ENCODE data around the gene HBEGF. TPM values are rescaled to one million over a fixed set of nuclear protein-coding genes. Genes with fewer than 3 reads are reported as not detected.
A peak's percentile ranks its signal among the peaks of the same experiment; 100 is the strongest.

The HBEGF gene
- total RNA-seq, 1 donor from 2014 or later = 257 TPM

GRCh38 chr5:140331638-140332037, 14.8 kb downstream of the HBEGF start:
- Mint-ChIP-seq H3K36me3 (ENCODE audit: low read depth, unreplicated experiment) (peaks cover 34% of the 10 kb centered on the region), H3K9me3 (ENCODE audit: unreplicated experiment) (no peaks in the 10 kb centered on the region), H3K4me1 (ENCODE audit: low read depth, unreplicated experiment) (peaks cover 65% of the 10 kb centered on the region), H3K4me3 (ENCODE audit: unreplicated experiment) (no peak overlapping the region), H3K27ac (ENCODE audit: unreplicated experiment) (peak overlapping the region; percentile 72), H3K27me3 (ENCODE audit: low read depth, unreplicated experiment) (no peaks in the 10 kb centered on the region)
- Histone ChIP-seq H3K4me3 (ENCODE audit: insufficient read depth, low read depth, low read length) (no peak overlapping the region), H4K20me1 (ENCODE audit: insufficient read depth, low read length) (peaks cover 24% of the 10 kb centered on the region), H3K27ac (ENCODE audit: low read depth, low read length) (no peak overlapping the region), H3K9me3 (ENCODE audit: insufficient read depth, low read depth, low read length) (no peaks in the 10 kb centered on the region), H3K36me3 (ENCODE audit: insufficient read depth, low read length) (peaks cover 35% of the 10 kb centered on the region), H3K4me2 (ENCODE audit: low read length) (no peak overlapping the region), H2AFZ (ENCODE audit: low read depth, low read length) (no peak overlapping the region), H3K79me2 (ENCODE audit: insufficient read depth, low read length) (peaks cover 11% of the 10 kb centered on the region), H3K27me3 (ENCODE audit: insufficient read depth, low read length) (no peaks in the 10 kb centered on the region), H3K4me1 (ENCODE audit: insufficient read depth, low read length) (peaks cover 9% of the 10 kb centered on the region), H3K9ac (ENCODE audit: low read length) (no peak overlapping the region)
- DNase-seq (ENCODE audit: low read depth) = no peak
- no peak for FAIRE-seq
- TF ChIP-seq CTCF (IDR thresholded peaks at IDR 0.05; ENCODE audit: insufficient read depth, low read depth, low read length) = no peak
- TF ChIP-seq EZH2 (IDR thresholded peaks at IDR 0.05; ENCODE audit: insufficient read depth, low read length) = no peak

GRCh38 chr5:140329739-140330481, 16.5 kb downstream of the HBEGF start:
- H2AFZ ChIP-seq (ENCODE audit: low read depth, low read length) = no peak overlapping the region
- DNase-seq (ENCODE audit: low read depth) (no peak), FAIRE-seq (no peak)
- Mint-ChIP-seq H3K4me1 (ENCODE audit: low read depth, unreplicated experiment) (peaks cover 65% of the 10 kb centered on the region), H3K9me3 (ENCODE audit: unreplicated experiment) (no peaks in the 10 kb centered on the region), H3K27ac (ENCODE audit: unreplicated experiment) (peak overlapping the region; percentile 73), H3K36me3 (ENCODE audit: low read depth, unreplicated experiment) (peaks cover 18% of the 10 kb centered on the region), H3K27me3 (ENCODE audit: low read depth, unreplicated experiment) (no peaks in the 10 kb centered on the region), H3K4me3 (ENCODE audit: unreplicated experiment) (no peak overlapping the region)
- H3K9ac ChIP-seq (ENCODE audit: low read length) = no peak overlapping the region
- H3K9me3 ChIP-seq (ENCODE audit: insufficient read depth, low read depth, low read length) = no peaks in the 10 kb centered on the region
- H3K27me3 ChIP-seq (ENCODE audit: insufficient read depth, low read length) = no peaks in the 10 kb centered on the region
- H3K27ac ChIP-seq (ENCODE audit: low read depth, low read length) = no peak overlapping the region
- peaks cover 16% of the 10 kb centered on the region for H3K4me1 ChIP-seq (ENCODE audit: insufficient read depth, low read length)
- H3K4me2 ChIP-seq (ENCODE audit: low read length) = no peak overlapping the region
- no peaks in the 10 kb centered on the region for H3K79me2 ChIP-seq (ENCODE audit: insufficient read depth, low read length)
- H3K36me3 ChIP-seq (ENCODE audit: insufficient read depth, low read length) = peaks cover 23% of the 10 kb centered on the region
- no peak overlapping the region for H3K4me3 ChIP-seq (ENCODE audit: insufficient read depth, low read depth, low read length)
- peaks cover 9% of the 10 kb centered on the region for H4K20me1 ChIP-seq (ENCODE audit: insufficient read depth, low read length)
- no peak for TF ChIP-seq EZH2 (IDR thresholded peaks at IDR 0.05; ENCODE audit: insufficient read depth, low read length)
- no peak for TF ChIP-seq CTCF (IDR thresholded peaks at IDR 0.05; ENCODE audit: insufficient read depth, low read depth, low read length)

All from astrocyte (in vitro differentiated cells and primary cell).